Measurements from ENCODE around the gene CREB3L1.

Gene CREB3L1

GRCh38 chr11:46242041-46242951, 35.2 kb upstream of the CREB3L1 start:
- H3K4me3 ChIP-seq (ENCODE audit: low read length), result peak overlapping the region; percentile 57; the same call in 1 of the 2 replicates
- no peak for TF ChIP-seq ZNF274 (IDR thresholded peaks at IDR 0.05; ENCODE audit: low read depth, low read length)

DNA sequence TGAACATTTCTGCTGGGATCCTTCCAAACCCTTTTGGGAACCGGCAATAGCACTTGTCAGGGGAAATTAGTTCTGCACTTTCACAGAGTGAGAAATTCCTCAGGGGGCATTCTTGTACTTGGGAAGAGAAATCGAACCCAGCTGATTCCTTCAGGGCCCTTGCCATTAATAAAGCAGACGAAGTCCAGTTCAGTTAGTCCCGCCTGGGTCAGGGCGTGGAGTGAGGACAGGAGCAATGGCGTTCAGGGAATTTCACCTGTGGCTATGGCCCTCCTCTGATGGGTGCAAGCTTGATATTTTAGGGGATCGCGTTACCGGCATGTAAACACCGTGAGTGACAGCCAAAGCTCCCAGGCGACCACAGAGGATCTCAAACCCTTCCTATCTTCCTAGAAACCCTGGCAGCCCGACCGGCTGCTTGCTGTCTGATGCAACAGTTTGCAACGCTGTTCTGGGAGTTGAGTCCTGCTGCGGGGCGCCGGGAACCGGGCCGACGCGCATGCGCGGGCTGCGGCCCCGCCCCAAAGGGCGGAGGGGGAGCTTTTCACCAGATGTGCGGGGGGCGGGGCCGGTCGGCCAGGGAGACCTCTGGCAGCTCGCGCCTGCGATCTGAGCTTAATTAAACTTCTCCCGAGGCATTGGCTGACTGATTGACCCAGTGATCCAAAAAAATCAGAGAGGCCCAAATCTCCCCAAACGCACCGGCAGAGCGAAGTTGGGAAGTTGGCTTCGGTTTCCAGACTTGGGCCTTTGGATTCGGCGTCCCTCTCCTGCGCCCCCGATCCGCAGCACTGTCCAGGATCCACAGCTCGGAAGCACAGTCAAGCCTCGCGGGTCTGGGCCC, 34.3 kb upstream of the CREB3L1 start:
- no peak for TF ChIP-seq ZNF274 (IDR thresholded peaks at IDR 0.05; ENCODE audit: low read depth, low read length)

DNA sequence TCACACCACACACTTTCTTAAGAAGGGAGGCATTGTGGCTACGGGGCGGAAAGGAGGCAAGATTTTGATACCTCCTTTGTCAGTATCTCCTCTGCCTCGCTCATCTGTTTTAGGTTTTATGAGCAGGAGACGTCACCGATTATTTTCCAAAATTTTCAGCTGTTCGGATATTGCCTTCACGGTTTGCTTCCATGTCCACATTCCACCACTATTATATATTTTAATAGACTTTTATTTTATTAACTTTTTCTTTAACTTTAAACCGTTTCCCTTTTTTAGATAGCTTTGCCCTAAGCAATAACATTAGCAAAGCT, 33.7 kb upstream of the CREB3L1 start:
- TF ChIP-seq ZNF274 (IDR thresholded peaks at IDR 0.05; ENCODE audit: low read depth, low read length), result no peak
- peak overlapping the region; percentile 59; the same call in 1 of the 2 replicates for H3K4me3 ChIP-seq (ENCODE audit: low read length)

More for the DNA sequence above, 34.3 kb upstream of the CREB3L1 start:
- peak overlapping the region; percentile 59; the same call in 1 of the 2 replicates for H3K4me3 ChIP-seq (ENCODE audit: low read length)

DNA sequence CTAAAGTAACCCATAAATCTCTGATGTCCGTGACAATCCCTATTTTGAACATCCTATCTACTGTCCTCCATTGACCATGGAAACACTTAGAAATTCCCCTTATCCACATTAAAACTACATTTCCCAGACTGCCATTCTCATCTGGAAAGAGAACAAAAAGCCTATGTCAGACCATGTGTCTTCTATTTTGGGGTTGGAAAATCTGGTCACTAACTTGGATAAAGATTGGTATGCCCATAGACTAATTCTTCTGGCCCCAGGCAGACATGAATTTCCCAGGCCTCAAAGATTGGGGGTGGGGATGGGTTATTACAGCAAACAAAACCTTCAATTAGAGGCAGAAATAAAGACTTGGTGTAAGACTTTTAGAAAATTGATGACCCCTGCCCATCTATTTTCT, 30.9 kb upstream of the CREB3L1 start:
- no peak overlapping the region for H3K4me3 ChIP-seq (ENCODE audit: low read length)
- TF ChIP-seq ZNF274 (IDR thresholded peaks at IDR 0.05; ENCODE audit: low read depth, low read length), result no peak

DNA sequence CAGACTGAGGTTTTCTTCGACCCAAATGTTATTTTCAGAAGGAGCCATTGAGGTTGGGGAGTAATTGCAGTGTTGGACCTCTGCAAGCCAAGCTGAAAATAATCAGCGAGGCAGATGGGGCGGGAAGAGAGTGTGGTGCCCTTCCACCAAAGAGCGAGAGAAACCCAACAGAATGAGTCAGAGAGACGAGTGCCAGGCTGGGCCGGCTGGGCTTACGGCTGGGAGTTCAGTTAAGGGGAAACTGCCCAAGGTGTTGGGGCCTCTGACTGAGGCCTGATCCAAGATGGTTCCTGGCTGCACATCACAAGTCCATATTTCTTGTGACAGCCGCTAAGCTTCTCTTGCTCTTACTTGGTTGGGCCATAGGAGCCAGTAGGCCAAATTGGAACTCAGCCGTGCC, 30.4 kb upstream of the CREB3L1 start:
- no peak for TF ChIP-seq ZNF274 (IDR thresholded peaks at IDR 0.05; ENCODE audit: low read depth, low read length)
- no peak overlapping the region for H3K4me3 ChIP-seq (ENCODE audit: low read length)

DNA sequence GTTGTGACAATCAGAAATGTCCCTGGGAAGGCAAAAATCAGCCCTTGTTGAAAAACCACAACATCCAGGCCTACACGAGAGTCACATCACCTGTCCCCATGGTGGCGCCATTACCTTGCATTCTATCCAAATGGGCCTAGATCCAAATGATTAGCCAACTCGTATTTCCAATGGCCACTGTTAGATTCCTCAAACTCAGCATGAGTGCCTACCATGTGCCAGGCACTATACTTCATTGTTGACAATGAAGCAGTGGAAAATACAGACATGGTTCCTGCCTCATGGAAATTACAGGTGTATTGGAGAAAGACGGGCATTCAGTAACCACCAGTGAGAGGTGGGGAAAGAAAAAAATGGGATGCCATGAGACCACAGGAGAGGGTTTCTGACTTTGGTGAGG, 29.8 kb upstream of the CREB3L1 start:
- no peak overlapping the region for H3K4me3 ChIP-seq (ENCODE audit: low read length)
- no peak for TF ChIP-seq ZNF274 (IDR thresholded peaks at IDR 0.05; ENCODE audit: low read depth, low read length)

GRCh38 chr11:46248289-46249102, 29.0 kb upstream of the CREB3L1 start:
- no peak for TF ChIP-seq ZNF274 (IDR thresholded peaks at IDR 0.05; ENCODE audit: low read depth, low read length)
- H3K4me3 ChIP-seq (ENCODE audit: low read length), result no peak overlapping the region

GRCh38 chr11:46249103-46249937, 28.1 kb upstream of the CREB3L1 start:
- no peak overlapping the region for H3K4me3 ChIP-seq (ENCODE audit: low read length)

GRCh38 chr11:46249938-46250744, 27.3 kb upstream of the CREB3L1 start:
- no peak for TF ChIP-seq ZNF274 (IDR thresholded peaks at IDR 0.05; ENCODE audit: low read depth, low read length)
- H3K4me3 ChIP-seq (ENCODE audit: low read length), result no peak overlapping the region

More at GRCh38 chr11:46249103-46249937, 28.1 kb upstream of the CREB3L1 start:
- TF ChIP-seq ZNF274 (IDR thresholded peaks at IDR 0.05; ENCODE audit: low read depth, low read length), result no peak

DNA sequence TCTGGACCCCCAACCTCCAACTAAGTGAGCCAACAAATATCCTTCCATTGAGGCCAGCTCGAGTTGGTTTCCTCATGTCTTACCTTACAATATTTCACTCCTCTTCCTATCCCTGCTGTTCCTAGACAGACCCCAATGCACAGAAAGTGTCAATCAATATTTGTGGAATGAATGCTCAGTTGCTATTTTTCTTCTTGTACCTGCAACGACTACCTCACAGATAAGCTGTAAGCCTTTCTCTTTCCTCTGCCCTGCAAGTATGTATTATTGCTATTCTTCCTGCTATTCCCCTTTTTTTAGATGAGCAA, 26.8 kb upstream of the CREB3L1 start:
- no peak for TF ChIP-seq ZNF274 (IDR thresholded peaks at IDR 0.05; ENCODE audit: low read depth, low read length)
- H3K4me3 ChIP-seq (ENCODE audit: low read length), result no peak overlapping the region

DNA sequence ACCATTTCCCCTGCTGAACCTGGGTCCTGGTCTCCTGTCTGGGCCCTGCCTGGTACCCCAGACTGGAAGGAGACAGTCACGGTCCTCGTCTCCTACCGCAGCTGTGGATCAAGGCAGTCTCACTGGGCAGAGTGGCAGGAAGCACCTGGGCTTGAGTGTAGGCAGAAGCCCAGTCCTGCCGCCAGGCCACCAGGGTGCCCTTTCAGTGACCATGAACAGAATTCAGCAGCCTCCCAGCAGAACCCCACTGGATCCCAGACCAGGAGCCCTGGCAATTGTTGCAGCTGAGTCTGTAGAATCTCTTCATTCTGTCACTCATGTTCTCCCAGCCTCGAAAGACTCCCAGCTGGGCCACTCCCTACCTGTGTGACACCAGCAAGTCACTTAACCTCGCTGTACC, 25.5 kb upstream of the CREB3L1 start:
- H3K4me3 ChIP-seq (ENCODE audit: low read length), result no peak overlapping the region
- no peak for TF ChIP-seq ZNF274 (IDR thresholded peaks at IDR 0.05; ENCODE audit: low read depth, low read length)

GRCh38 chr11:46252373-46252914, 25.0 kb upstream of the CREB3L1 start:
- H3K4me3 ChIP-seq (ENCODE audit: low read length), result no peak overlapping the region
- no peak for TF ChIP-seq ZNF274 (IDR thresholded peaks at IDR 0.05; ENCODE audit: low read depth, low read length)
